Panc1 (cell line): ENCODE data around the gene ACAD8. TPM values are rescaled to one million over a fixed set of nuclear protein-coding genes. Genes with fewer than 3 reads are reported as not detected.

Source experiments
- ATAC-seq: fragments of 200-7000 bp; cut with Tn5 transposase; 2 replicates; pipeline ENCODE4 v1.9.1; 2020; ENCODE audit warnings: mild to moderate bottlenecking, moderate library complexity
- BruUV-seq: library from RNA; stranded (reverse); fragments of 400-500 nt; replicated peaks from 2 replicates; lab custom pipeline; 2021; lab: Mats Ljungman, UMichigan
- CTCF ChIA-PET: fragments of 300-600 bp; sonication (Branson Sonifier 250); formaldehyde crosslinking; loops from one replicate; lab custom pipeline; 2022; ENCODE audit warnings: antibody characterized with exemption; lab: Charles Lee
- POLR2A ChIA-PET: fragments of 300-600 bp; sonication (Branson Sonifier 250); formaldehyde crosslinking; loops from one replicate; lab custom pipeline; 2022; ENCODE audit warnings: antibody characterized with exemption; lab: Charles Lee
- DNase-seq: peaks from one replicate; pipeline ENCODE4 v3.0.0-alpha.2; 2010; ENCODE audit warnings: low read depth, low spot score
- H3K27ac ChIP-seq: 2 replicates; pipeline ENCODE4 v1.5.1; 2011; ENCODE audit warnings: mild to moderate bottlenecking, low read length, inconsistent platforms
- H3K27me3 ChIP-seq: fragments of 200-500 bp; sonication (Bioruptor generic); 2 replicates; pipeline ENCODE4 v1.6.0; 2014; ENCODE audit warnings: low read length, inconsistent platforms; ENCODE audit not compliant: control insufficient read depth, insufficient read depth
- H3K36me3 ChIP-seq: fragments of 200-500 bp; sonication (Bioruptor generic); 2 replicates; pipeline ENCODE4 v1.5.1; 2014; ENCODE audit warnings: inconsistent platforms, mild to moderate bottlenecking, low read length, moderate library complexity; ENCODE audit not compliant: control insufficient read depth, insufficient read depth
- H3K4me1 ChIP-seq: 2 replicates; pipeline ENCODE4 v1.5.1; 2011; ENCODE audit warnings: inconsistent platforms, mild to moderate bottlenecking, low read length, moderate library complexity; ENCODE audit not compliant: control insufficient read depth, insufficient read depth
- H3K4me3 ChIP-seq, 2 experiments: 2 replicates each; pipeline ENCODE4 v1.5.1; 2011 to 2012; ENCODE audit warnings: low read depth in 2 of 2, low read length in 2 of 2, mild to moderate bottlenecking in 2 of 2, inconsistent platforms in 1 of 2, moderate library complexity in 1 of 2
- H3K9me3 ChIP-seq: fragments of 200-500 bp; sonication (Bioruptor generic); 2 replicates; pipeline ENCODE4 v1.5.1; 2014; ENCODE audit warnings: low read depth, mild to moderate bottlenecking, inconsistent platforms, low read length, moderate library complexity; ENCODE audit not compliant: control insufficient read depth, insufficient read depth
- POLR2AphosphoS5 ChIP-seq: IDR thresholded peaks from 2 replicates; pipeline ENCODE4 v1.6.1; 2012; ENCODE audit warnings: mild to moderate bottlenecking, low read depth, low read length, moderate library complexity
- REST ChIP-seq, 2 experiments: IDR thresholded peaks; 2 replicates each; pipeline ENCODE4 v1.6.1; 2011 to 2012; ENCODE audit warnings: low read depth in 2 of 2, control low read depth in 1 of 2, low read length in 1 of 2, mild to moderate bottlenecking in 1 of 2, moderate library complexity in 1 of 2; ENCODE audit not compliant: insufficient read depth in 1 of 2
- SIN3A ChIP-seq: IDR thresholded peaks from 2 replicates; pipeline ENCODE4 v1.6.1; 2012; ENCODE audit warnings: low read depth, mild to moderate bottlenecking, low read length, moderate library complexity, borderline replicate concordance; ENCODE audit not compliant: insufficient read depth
- TCF7L2 ChIP-seq: IDR thresholded peaks from 2 replicates; pipeline ENCODE4 v1.6.1; 2011; ENCODE audit warnings: mild to moderate bottlenecking, low read depth, low read length, inconsistent platforms
- in situ Hi-C: cut with HindIII; loops from 2 replicates; pipeline ENCODE4 v1.10.0; 2016; ENCODE audit warnings: low sequenced_read_pairs, low pct_unique_long_range_greater_than_20kb
- intact Hi-C: fragments of 100-400 bp; cut with micrococcal nuclease; formaldehyde crosslinking; loops from one replicate; pipeline ENCODE4 v1.10.0; 2022; ENCODE audit not compliant: unreplicated experiment
- total RNA-seq: library from RNA; stranded (reverse); gene quantifications from one replicate; pipeline ENCODE4 v1.2.1, GENCODE V29; 2021; ENCODE audit not compliant: unreplicated experiment
- TF ChIP-seq, protein P1 (sequence below): fragments of 450-650 bp; IDR thresholded peaks from 2 replicates; pipeline ENCODE4 v1.5.1; 2017; ENCODE audit warnings: mild to moderate bottlenecking

ACAD8 gene
- total RNA-seq, 1 experiment from 2014 or later, result 28.4 TPM

- in situ Hi-C loops (no loop called here), intact Hi-C loops (no loop called here)
- Histone ChIP-seq H3K4me3 (no peak overlapping the region), H3K9me3 (no peaks in the 10 kb centered on the region), H3K27me3 (no peaks in the 10 kb centered on the region), H3K36me3 (peaks cover 3% of the 10 kb centered on the region; the same call in 1 of the 2 replicates), H3K27ac (no peak overlapping the region), H3K4me1 (peaks cover 8% of the 10 kb centered on the region)
- DNase-seq, result no peak
- no peak for ATAC-seq
- TF ChIP-seq SIN3A (no peak), POLR2AphosphoS5 (no peak), TCF7L2 (no peak), REST (IDR thresholded peaks at IDR 0.05; ENCODE audit: insufficient read depth in 1 of 2, low read depth in 2 of 2, low read length in 1 of 2) (no peak)
- TF ChIP-seq, protein P1, sequence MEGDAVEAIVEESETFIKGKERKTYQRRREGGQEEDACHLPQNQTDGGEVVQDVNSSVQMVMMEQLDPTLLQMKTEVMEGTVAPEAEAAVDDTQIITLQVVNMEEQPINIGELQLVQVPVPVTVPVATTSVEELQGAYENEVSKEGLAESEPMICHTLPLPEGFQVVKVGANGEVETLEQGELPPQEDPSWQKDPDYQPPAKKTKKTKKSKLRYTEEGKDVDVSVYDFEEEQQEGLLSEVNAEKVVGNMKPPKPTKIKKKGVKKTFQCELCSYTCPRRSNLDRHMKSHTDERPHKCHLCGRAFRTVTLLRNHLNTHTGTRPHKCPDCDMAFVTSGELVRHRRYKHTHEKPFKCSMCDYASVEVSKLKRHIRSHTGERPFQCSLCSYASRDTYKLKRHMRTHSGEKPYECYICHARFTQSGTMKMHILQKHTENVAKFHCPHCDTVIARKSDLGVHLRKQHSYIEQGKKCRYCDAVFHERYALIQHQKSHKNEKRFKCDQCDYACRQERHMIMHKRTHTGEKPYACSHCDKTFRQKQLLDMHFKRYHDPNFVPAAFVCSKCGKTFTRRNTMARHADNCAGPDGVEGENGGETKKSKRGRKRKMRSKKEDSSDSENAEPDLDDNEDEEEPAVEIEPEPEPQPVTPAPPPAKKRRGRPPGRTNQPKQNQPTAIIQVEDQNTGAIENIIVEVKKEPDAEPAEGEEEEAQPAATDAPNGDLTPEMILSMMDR, result no peak
- POLR2A ChIA-PET, result no interaction called here
- CTCF ChIA-PET, result no interaction called here
- BruUV-seq, result no TSS peak
These were observed 5.2 kb downstream of the ACAD8 start for GRCh38 chr11:134258577-134258976.

GRCh38 chr11:134260503-134260902, 7.1 kb downstream of the ACAD8 start:
- intact Hi-C loops, result no loop called here
- BruUV-seq, result no TSS peak

More at GRCh38 chr11:134260503-134260902, 7.1 kb downstream of the ACAD8 start:
- H3K4me1 ChIP-seq, result no peaks in the 10 kb centered on the region
- POLR2A ChIA-PET, result no interaction called here
- DNase-seq (no peak), ATAC-seq (no peak)
- CTCF ChIA-PET, result no interaction called here
- H3K27ac ChIP-seq, result no peak overlapping the region
- H3K36me3 ChIP-seq, result peaks cover 3% of the 10 kb centered on the region; the same call in 1 of the 2 replicates
- no peak overlapping the region for H3K4me3 ChIP-seq
- no peaks in the 10 kb centered on the region for H3K9me3 ChIP-seq
- no peaks in the 10 kb centered on the region for H3K27me3 ChIP-seq
- no peak for TF ChIP-seq TCF7L2
- no peak for TF ChIP-seq REST (IDR thresholded peaks at IDR 0.05; ENCODE audit: insufficient read depth in 1 of 2, low read depth in 2 of 2, low read length in 1 of 2)
- TF ChIP-seq SIN3A, result no peak
- TF ChIP-seq, protein P1, result no peak
- no peak for TF ChIP-seq POLR2AphosphoS5
- in situ Hi-C loops, result no loop called here
